Coronary artery (tissue), 2 donors: ENCODE measurements around the gene CYP4F3.

Experiments
- DNase-seq: peaks from one replicate; pipeline ENCODE4 v3.0.0-alpha.2; 2017; ENCODE audit warnings: low spot score
- H3K27ac ChIP-seq, 2 donors: fragments of 200-600 bp; sonication (generic); one replicate each; pipeline ENCODE4 v1.5.1; 2016 to 2019
- H3K4me3 ChIP-seq: fragments of 200-600 bp; sonication (generic); 2 replicates; pipeline ENCODE4 v1.5.1; 2016; ENCODE audit warnings: mild to moderate bottlenecking, moderate library complexity
- CTCF ChIP-seq: fragments of 200-600 bp; sonication (generic); IDR thresholded peaks from one replicate; pipeline ENCODE4 v1.5.1; 2019; ENCODE audit warnings: antibody characterized with exemption

Gene CYP4F3

GRCh38 chr19:15613338-15613737 lies 27.4 kb upstream of the CYP4F3 start:
- no peak for DNase-seq
- no peak overlapping the region for H3K27ac ChIP-seq
- no peak overlapping the region for H3K4me3 ChIP-seq
- no peak for TF ChIP-seq CTCF

GRCh38 chr19:15614507-15615379 lies 26.0 kb upstream of the CYP4F3 start, which contains the start of gene CYP4F8:
TSS of gene CYP4F8 (plus strand) at chr19:15615218. CDS start at chr19:15615617, 399 bp downstream.
- Histone ChIP-seq H3K4me3 (no peak within 1 kb of the TSS), H3K27ac (no peak within 1 kb of the TSS)
- DNase-seq, result no peak
- TF ChIP-seq CTCF, result no peak

- no peak for TF ChIP-seq CTCF
- DNase-seq, result no peak
- Histone ChIP-seq H3K27ac (no peak overlapping the region), H3K4me3 (no peak overlapping the region)
Observed at GRCh38 chr19:15615526-15615925, 25.2 kb upstream of the CYP4F3 start.

- H3K4me3 ChIP-seq, result no peak overlapping the region
- TF ChIP-seq CTCF, result no peak
- DNase-seq, result no peak
Observed at GRCh38 chr19:15616183-15616582, 24.5 kb upstream of the CYP4F3 start.

GRCh38 chr19:15616627-15617270 lies 23.9 kb upstream of the CYP4F3 start:
- no peak for DNase-seq

More at GRCh38 chr19:15616183-15616582, 24.5 kb upstream of the CYP4F3 start:
- no peak overlapping the region for H3K27ac ChIP-seq

GRCh38 chr19:15618321-15618720 lies 22.4 kb upstream of the CYP4F3 start:
- H3K27ac ChIP-seq, result no peak overlapping the region
- H3K4me3 ChIP-seq, result no peak overlapping the region
- DNase-seq, result no peak
- no peak for TF ChIP-seq CTCF

More at GRCh38 chr19:15616627-15617270, 23.9 kb upstream of the CYP4F3 start:
- Histone ChIP-seq H3K4me3 (no peak overlapping the region), H3K27ac (no peak overlapping the region)
- no peak for TF ChIP-seq CTCF
